PC-9 (cell line): ENCODE measurements around the gene HSPA12B. TPM values are rescaled to one million over a fixed set of nuclear protein-coding genes. Genes with fewer than 3 reads are reported as not detected.
A peak's percentile ranks its signal among the peaks of the same experiment; 100 is the strongest.

ENCODE experiments used
- BruUV-seq: library from RNA; stranded (reverse); fragments of 400-500 nt; replicated peaks from 2 replicates; lab custom pipeline; 2021; lab: Mats Ljungman, UMichigan
- CTCF ChIA-PET: fragments of 300-600 bp; sonication (Branson Sonifier 250); formaldehyde crosslinking; loops from one replicate; lab custom pipeline; 2022; ENCODE audit warnings: antibody characterized with exemption; lab: Charles Lee
- POLR2A ChIA-PET: fragments of 300-600 bp; sonication (Branson Sonifier 250); formaldehyde crosslinking; loops from one replicate; lab custom pipeline; 2022; ENCODE audit warnings: antibody characterized with exemption; ENCODE audit not compliant: unreplicated experiment; lab: Charles Lee
- DNase-seq, 2 experiments: peaks; one replicate each; pipeline versions ENCODE4 v3.0.0 to v3.0.0-alpha.2; 2015 to 2022; ENCODE audit warnings: mixed read lengths in 1 of 2
- H2AFZ ChIP-seq: fragments of 200-600 bp; sonication (generic); 2 replicates; pipeline ENCODE4 v1.8.1; 2017; ENCODE audit warnings: antibody characterized with exemption
- H3F3A ChIP-seq: fragments of 200-600 bp; sonication (generic); 2 replicates; pipeline ENCODE4 v1.8.1; 2017; ENCODE audit warnings: antibody characterized with exemption, mild to moderate bottlenecking, low read depth; ENCODE audit not compliant: insufficient read depth
- H3K27ac ChIP-seq: fragments of 200-600 bp; sonication (generic); 2 replicates; pipeline ENCODE4 v1.6.1; 2016; ENCODE audit warnings: mixed run types
- H3K27me3 ChIP-seq: fragments of 200-600 bp; sonication (generic); 2 replicates; pipeline ENCODE4 v1.6.1; 2016; ENCODE audit warnings: low read depth, mixed run types; ENCODE audit not compliant: insufficient read depth
- H3K36me3 ChIP-seq: fragments of 200-600 bp; sonication (generic); 2 replicates; pipeline ENCODE4 v1.6.1; 2016; ENCODE audit warnings: low read depth, mixed run types
- H3K4me1 ChIP-seq: fragments of 200-600 bp; sonication (generic); replicated peaks from 2 replicates; pipeline ENCODE4 v1.6.1; 2016; ENCODE audit warnings: mixed run types; ENCODE audit not compliant: insufficient read depth
- H3K4me2 ChIP-seq: fragments of 200-600 bp; sonication (generic); 2 replicates; pipeline ENCODE4 v1.6.1; 2017; ENCODE audit warnings: mixed run types
- H3K4me3 ChIP-seq: fragments of 200-600 bp; sonication (generic); 2 replicates; pipeline ENCODE4 v1.6.1; 2016; ENCODE audit warnings: mixed run types
- H3K79me2 ChIP-seq: fragments of 200-600 bp; sonication (generic); 2 replicates; pipeline ENCODE4 v1.6.1; 2017; ENCODE audit warnings: low read depth, mixed run types
- H3K9me2 ChIP-seq: fragments of 200-600 bp; sonication (generic); 2 replicates; pipeline ENCODE4 v1.8.1; 2017; ENCODE audit warnings: mild to moderate bottlenecking; ENCODE audit not compliant: insufficient read depth
- H3K9me3 ChIP-seq: fragments of 200-600 bp; sonication (generic); 2 replicates; pipeline ENCODE4 v1.8.1; 2016; ENCODE audit warnings: low read depth; ENCODE audit not compliant: insufficient read depth
- H4K20me1 ChIP-seq: fragments of 200-600 bp; sonication (generic); 2 replicates; pipeline ENCODE4 v1.8.1; 2017; ENCODE audit not compliant: insufficient read depth
- CTCF ChIP-seq: fragments of 200-600 bp; sonication (generic); conservative IDR thresholded peaks from 2 replicates; pipeline ENCODE4 v1.6.1; 2017; ENCODE audit warnings: mixed run types, antibody characterized with exemption, mild to moderate bottlenecking, moderate library complexity
- EZH2 ChIP-seq: fragments of 200-600 bp; sonication (generic); IDR thresholded peaks from 2 replicates; pipeline ENCODE4 v1.8.0; 2017; ENCODE audit warnings: antibody characterized with exemption, low read depth
- intact Hi-C: fragments of 100-400 bp; cut with micrococcal nuclease; formaldehyde crosslinking; loops from one replicate; pipeline ENCODE4 v1.10.0; 2022; ENCODE audit not compliant: unreplicated experiment
- total RNA-seq: library from RNA; stranded (reverse); gene quantifications from 2 replicates; pipeline ENCODE4 v1.2.3, GENCODE V29; 2021

Gene HSPA12B
- total RNA-seq, 1 experiment from 2014 or later, result not detected

GRCh38 chr20:3797592-3798372 lies 65.3 kb downstream of the HSPA12B start:
- intact Hi-C loops, result loop anchor here (1.0 kb wide), 1 partner anchor 14 kb away; no protein-coding TSS in a partner anchor
- no peaks in the 10 kb centered on the region for H3K36me3 ChIP-seq
- H3K79me2 ChIP-seq, result peaks cover 17% of the 10 kb centered on the region
- TF ChIP-seq EZH2, result no peak
- no peak for TF ChIP-seq CTCF
- DNase-seq, result peak in 1 of 2 experiments; percentile 48
- no TSS peak for BruUV-seq
- H3K9me3 ChIP-seq, result no peaks in the 10 kb centered on the region
- H3K9me2 ChIP-seq, result no peaks in the 10 kb centered on the region
- no peaks in the 10 kb centered on the region for H3F3A ChIP-seq
- H3K4me1 ChIP-seq, result peaks cover 15% of the 10 kb centered on the region
- peak overlapping the region; percentile 95; the same call in 1 of the 2 replicates for H3K4me3 ChIP-seq
- H3K27ac ChIP-seq, result no peak overlapping the region
- ChIA-PET CTCF (no interaction called here), POLR2A (no interaction called here)
- H3K27me3 ChIP-seq, result no peaks in the 10 kb centered on the region
- H2AFZ ChIP-seq, result no peak overlapping the region
- peak overlapping the region; percentile 79 for H3K4me2 ChIP-seq
- no peaks in the 10 kb centered on the region for H4K20me1 ChIP-seq

DNA sequence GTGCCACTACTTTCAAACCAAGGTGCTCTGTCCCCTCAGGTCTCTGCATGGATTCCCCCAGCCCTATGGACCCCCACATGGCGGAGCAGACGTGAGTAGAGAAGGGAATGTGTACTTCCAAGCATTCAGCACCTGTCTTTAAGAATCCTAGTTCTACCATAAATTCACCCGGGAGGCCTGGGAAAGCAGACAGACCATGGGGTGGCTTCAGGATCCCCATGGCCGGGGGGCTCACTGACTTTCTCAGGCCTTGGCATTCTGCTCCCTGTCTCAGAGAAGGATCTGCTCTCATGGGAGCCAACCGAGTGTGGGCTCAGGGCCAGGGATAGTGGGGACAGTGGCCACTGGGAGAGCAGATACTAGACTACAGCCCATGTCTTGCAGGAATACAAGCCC lies 65.9 kb downstream of the HSPA12B start:
- POLR2A ChIA-PET, result no interaction called here

DNA sequence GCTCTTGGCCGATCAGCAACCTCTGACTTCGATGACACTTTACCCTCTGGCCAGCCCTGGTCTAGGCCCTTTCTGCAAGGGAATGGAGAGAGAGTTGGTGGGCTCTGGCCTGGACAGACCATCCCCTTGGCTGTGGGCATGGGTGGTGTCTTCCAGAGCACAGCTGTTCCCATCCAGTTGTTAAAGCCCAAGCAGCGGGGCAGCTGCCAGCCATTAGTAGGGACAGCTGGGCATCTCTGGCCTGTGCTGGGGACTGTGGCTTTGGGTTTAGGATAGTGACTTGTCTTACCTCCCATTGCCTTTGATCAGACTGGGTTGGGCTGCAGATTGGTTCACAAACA lies 66.4 kb downstream of the HSPA12B start:
- DNase-seq, result no peak
- intact Hi-C loops, result no loop called here
- Histone ChIP-seq H3K27me3 (no peaks in the 10 kb centered on the region), H3K9me3 (no peaks in the 10 kb centered on the region), H3K36me3 (no peaks in the 10 kb centered on the region), H3K27ac (no peak overlapping the region), H3K4me1 (peaks cover 15% of the 10 kb centered on the region), H3K79me2 (peaks cover 17% of the 10 kb centered on the region), H4K20me1 (no peaks in the 10 kb centered on the region), H3K4me2 (no peak overlapping the region), H2AFZ (no peak overlapping the region), H3K9me2 (no peaks in the 10 kb centered on the region), H3K4me3 (no peak overlapping the region), H3F3A (no peaks in the 10 kb centered on the region)
- no TSS peak for BruUV-seq
- TF ChIP-seq EZH2, result no peak
- POLR2A ChIA-PET, result no interaction called here
- CTCF ChIA-PET, result no interaction called here

More for the DNA sequence above, 65.9 kb downstream of the HSPA12B start:
- Histone ChIP-seq H3K4me3 (no peak overlapping the region), H3K27me3 (no peaks in the 10 kb centered on the region), H3K9me2 (no peaks in the 10 kb centered on the region), H3K4me2 (peak overlapping the region; percentile 79; the same call in 1 of the 2 replicates), H3K4me1 (peaks cover 15% of the 10 kb centered on the region), H3F3A (no peaks in the 10 kb centered on the region), H3K9me3 (no peaks in the 10 kb centered on the region), H4K20me1 (no peaks in the 10 kb centered on the region), H3K36me3 (no peaks in the 10 kb centered on the region), H3K27ac (no peak overlapping the region), H3K79me2 (peaks cover 17% of the 10 kb centered on the region), H2AFZ (no peak overlapping the region)
- intact Hi-C loops, result no loop called here
- CTCF ChIA-PET, result no interaction called here
- no peak for TF ChIP-seq EZH2
- TF ChIP-seq CTCF, result no peak
- DNase-seq, result no peak
- BruUV-seq, result TSS peak; percentile 44
